Measurements from ENCODE around the gene MLF2.
"Not testable (repeated sequence)": the region's sequence is repeated elsewhere in the genome, so short reads cannot be mapped to it uniquely, and the experiment has no call there.

MLF2 gene

DNA sequence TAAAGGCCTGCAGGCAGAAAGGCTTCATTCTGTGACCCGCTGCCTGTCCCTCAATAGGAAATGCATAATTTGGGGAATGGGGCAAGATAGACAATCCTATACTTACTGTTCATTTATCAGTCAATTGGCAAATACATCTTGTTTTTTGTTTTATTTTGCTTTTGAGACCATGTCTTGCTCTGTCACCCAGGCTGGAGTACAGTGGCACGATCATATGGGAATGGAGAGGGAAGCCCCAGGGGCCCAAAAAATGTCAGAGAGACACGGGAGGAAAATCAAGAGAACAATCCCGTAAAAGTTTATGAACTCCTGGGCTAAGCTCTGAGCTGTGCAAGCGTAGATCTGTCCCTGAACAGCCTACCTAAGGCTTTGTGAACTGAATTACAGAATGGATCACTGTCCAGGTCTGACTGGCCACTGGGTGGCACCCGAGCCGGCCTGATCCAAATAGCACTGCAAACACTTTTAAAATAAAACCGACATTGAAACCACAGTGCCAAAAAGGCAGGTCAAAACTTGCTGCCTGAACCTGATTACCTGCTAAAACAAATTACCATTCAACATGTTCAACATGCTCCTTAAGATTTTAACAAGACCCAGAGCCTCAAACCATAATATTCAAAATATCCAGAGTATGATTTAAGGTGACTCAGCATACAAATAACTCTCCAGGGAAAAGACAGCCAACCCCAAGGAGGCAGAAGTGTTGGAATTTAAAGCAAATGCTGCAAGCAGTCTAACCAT, 17.3 kb downstream of the MLF2 start:
- peak; percentile 40 for DNase-seq (ENCODE audit: low read depth)

- no peak for DNase-seq (ENCODE audit: low read depth)
Measured at GRCh38 chr12:6734506-6735387, 18.2 kb downstream of the MLF2 start.

DNA sequence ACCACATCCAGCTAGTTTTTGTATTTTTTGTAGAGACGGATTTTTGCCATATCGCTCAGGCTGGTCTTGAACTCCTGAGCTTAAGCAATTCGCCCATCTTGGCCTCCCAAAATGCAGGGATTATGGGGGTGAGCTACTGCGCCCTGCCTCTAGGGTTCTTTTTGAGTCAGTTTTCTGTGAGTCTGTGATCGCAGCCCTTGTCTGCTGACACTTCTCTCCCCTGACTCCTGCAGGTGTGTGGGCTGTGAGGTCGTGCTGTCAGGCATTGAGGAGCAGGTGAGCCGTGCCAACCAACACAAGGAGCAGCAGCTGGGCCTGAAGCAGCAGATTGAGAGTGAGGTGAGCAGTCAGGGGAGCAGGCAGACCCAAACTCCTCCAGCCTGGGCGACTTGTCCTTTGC, 22.8 kb downstream of the MLF2 start:
- DNase-seq (ENCODE audit: low read depth) = no peak

DNA sequence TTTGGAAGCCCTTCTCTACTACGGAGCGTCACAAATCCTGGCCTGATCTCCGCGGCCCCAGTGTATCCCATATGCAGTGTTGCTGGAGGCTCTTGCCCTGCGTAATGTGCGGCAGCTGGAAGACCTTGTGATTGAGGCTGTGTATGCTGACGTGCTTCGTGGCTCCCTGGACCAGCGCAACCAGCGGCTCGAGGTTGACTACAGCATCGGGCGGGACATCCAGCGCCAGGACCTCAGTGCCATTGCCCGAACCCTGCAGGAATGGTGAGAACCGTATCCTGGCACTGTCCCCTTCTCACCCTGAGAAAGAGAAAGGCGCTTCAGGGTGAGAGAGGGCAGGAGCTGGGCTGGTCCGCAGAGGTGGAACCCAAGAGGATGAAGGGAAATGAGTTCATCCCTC, 23.8 kb downstream of the MLF2 start:
- DNase-seq (ENCODE audit: low read depth) = no peak

GRCh38 chr12:6725350-6725749, 27.6 kb downstream of the MLF2 start:
- no peak for DNase-seq (ENCODE audit: low read depth)

GRCh38 chr12:6724409-6724797, 28.5 kb downstream of the MLF2 start:
- DNase-seq (ENCODE audit: low read depth) = no peak

DNA sequence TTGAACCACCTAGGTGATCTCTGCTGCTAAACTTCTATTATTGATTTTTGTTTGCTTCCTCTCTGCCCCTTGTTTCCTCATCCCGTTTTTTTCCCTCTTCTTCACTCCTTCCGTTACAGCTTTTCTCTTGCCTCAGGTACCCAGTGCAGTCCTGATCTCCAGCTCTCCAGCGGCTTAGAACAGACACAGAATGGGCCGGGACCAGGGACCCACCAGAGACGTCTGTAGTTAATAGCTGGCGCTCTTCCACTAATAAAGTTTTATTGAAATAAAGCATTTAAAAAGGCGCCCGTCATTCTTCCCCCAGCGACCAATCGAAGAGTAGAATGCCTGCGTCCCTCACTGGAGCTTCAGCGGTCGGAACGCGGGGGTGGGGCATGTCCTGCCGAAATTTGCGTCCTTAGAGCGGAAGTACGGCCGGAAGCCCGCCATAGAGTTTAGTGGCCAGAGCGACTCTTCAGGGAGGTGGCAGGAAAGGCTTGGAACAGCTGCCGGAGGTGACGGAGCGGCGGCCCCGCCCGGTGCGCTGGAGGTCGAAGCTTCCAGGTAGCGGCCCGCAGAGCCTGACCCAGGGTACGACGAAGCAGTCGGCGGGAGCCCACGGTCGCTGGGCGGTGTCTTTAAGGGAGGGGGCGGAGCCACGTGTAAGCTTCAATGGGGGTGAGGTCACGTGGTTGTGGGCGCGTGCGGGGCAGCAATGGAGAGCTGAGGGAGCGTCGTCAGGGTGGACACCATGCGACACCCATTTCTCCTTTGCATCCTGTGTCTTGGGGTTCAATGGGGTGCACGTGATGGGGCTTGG, 29.1 kb downstream of the MLF2 start, which contains the start of gene COPS7A:
TSS of gene COPS7A (plus strand) at position 440 of the 802 bp plus-strand sequence. CDS start 611 bp downstream, outside the sequence.
- peak; percentile 96 for DNase-seq (ENCODE audit: low read depth)

DNA sequence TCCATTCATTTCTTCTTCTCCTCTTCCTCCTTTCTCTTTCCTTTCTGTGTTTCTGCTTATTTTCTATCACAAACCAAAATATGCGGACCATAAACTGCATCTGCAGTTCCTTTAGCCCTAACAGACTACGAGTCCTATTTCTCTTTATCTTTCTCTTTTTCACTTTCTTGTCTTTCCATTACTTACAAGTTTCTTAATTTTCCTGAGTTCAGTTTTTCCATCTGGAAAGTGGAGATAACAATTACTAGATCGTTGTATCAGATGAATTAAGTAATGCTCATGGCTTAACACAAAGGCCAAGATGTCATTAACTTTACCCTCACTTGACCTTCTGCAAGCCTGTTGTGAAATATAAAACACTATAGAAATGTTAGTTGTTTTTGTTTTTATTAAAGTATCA, 30.1 kb downstream of the MLF2 start:
- DNase-seq (ENCODE audit: low read depth) = no peak

GRCh38 chr12:6716874-6717437, 36.0 kb downstream of the MLF2 start:
- DNase-seq (ENCODE audit: low read depth) = no peak

DNA sequence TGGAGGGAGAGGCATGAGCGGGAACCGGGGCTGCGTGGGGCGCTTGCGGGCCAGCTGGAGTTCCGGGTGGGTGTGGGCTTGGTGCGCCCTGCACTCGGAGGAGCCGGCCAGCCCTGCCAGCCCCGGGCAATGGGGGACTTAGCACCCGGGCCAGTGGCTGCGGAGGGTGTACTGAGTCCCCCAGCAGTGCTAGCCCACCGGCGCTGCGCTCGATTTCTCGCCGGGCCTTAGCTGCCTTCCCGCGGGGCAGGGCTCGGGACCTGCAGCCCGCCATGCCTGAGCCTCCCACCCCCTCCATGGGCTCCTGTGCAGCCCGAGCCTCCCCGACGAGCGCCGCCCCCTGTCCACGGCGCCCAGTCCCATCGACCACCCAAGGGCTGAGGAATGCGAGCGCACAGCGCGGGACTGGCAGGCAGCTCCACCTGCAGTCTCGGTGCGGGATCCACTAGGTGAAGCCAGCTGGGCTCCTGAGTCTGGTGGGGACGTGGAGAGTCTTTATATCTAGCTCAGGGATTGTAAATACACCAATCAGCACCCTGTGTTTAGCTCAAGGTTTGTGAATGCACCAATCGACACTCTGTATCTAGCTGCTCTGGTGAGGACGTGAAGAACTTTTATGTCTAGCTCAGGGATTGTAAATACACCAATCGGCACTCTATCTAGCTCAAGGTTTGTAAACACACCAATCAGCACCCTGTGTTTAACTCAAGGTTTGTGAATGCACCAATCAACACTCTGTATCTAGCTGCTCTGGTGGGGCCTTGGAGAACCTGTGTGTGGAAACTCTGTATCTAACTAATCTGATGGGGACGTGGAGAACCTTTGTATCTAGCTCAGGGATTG, 36.7 kb downstream of the MLF2 start:
- not testable (repeated sequence) for DNase-seq (ENCODE audit: low read depth)

- no peak for DNase-seq (ENCODE audit: low read depth)
Measured at GRCh38 chr12:6708960-6709394, 44.0 kb downstream of the MLF2 start.

DNA sequence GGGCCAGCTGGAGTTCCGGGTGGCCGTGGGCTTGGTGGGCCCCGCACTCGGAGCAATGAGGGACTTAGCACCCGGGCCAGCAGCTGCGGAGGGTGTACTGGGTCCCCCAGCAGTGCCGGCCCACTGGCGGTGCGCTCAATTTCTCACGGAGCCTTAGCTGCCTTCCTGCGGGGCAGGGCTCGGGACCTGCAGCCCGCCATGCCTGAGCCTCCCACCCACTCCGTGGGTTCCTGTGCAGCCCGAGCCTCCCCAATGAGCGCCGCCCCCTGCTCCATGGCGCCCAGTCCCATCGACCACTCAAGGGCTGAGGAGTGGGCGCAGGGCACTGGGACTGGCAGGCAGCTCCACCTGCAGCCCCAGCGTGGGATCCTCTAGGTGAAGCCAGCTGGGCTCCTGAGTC, 44.6 kb downstream of the MLF2 start:
- not testable (repeated sequence) for DNase-seq (ENCODE audit: low read depth)

- no peak for DNase-seq (ENCODE audit: low read depth)
Measured at GRCh38 chr12:6703631-6704030, 49.3 kb downstream of the MLF2 start.

DNA sequence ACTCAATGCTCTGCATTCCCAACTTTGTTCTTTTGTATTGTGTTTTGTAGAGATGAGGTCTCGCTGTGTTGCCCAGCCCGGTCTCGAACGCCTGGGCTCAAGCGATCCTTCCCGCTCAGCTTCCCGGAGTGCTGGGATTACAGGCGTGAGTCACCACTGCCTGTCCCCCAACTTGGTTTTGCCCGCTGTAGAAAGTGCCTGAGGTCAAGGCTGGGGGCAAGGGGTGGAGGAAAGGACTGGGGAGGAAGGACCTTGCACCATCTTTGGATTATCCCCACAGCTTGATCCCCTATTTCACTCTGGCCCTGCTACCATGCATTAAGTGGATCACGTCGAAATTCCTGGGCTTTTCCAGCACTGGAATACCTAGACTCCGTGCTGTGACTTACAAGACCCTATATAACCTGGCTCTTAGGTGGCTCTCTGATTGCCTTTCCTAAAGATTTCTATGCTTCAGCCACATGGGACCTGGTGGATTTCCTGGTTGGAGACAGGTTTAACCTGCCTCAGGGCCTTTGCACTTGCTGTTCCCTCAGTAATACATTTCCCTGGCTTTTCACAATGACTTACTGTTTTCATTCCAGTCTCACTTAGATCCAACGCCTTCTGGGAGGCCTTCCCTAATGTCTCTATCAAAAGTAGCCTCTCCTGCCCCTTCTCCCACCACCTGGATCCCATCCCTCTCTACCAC, 51.7 kb downstream of the MLF2 start:
- DNase-seq (ENCODE audit: low read depth) = no peak

- DNase-seq (ENCODE audit: low read depth) = no peak
Measured at GRCh38 chr12:6700646-6701051, 52.3 kb downstream of the MLF2 start, which contains the start of gene PIANP. Gene PIANP, minus strand, starts transcription at chr12:6700815. Its CDS starts 2,754 bp downstream, at chr12:6698061.

DNA sequence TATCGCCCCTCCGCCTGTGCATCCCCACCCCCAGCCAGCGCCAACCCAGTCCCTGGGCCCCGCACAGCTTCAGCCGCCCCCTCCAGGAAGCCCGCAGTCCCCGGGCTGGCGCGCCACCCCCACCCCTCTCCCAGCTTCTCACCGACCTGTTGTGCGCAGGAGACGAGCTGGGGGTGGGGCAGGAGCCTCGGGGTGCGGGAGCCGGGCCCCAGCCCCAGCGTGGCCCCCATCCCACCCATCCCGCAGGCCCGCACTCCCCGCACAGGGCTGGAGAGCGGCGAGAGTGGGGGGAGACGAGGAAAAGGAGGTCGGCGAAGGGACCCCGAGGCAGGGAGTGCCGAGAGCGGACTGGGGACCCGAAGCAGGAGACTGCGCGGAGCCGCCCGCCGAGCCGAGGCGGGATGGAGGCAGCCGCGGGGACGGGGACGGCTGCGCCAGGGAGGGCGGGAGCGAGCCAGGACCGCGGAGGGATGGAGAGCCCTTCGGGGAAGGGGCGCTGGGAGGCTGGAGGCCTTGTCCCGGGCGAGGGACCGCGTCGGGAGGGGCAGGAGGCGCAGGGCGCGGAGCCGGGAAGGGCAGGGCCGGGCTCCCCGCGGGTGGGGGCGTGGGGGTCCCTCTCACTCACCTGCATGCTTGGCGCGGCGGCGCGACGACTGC, 52.8 kb downstream of the MLF2 start:
- DNase-seq (ENCODE audit: low read depth) = no peak

- DNase-seq (ENCODE audit: low read depth) = no peak
Measured at GRCh38 chr12:6699259-6699988, 53.5 kb downstream of the MLF2 start.

- no peak for DNase-seq (ENCODE audit: low read depth)
Measured at GRCh38 chr12:6698352-6699046, 54.4 kb downstream of the MLF2 start.
